Bronchial epithelial cell (primary cell): ENCODE measurements around the gene ALDH4A1. TPM values are rescaled to one million over a fixed set of nuclear protein-coding genes. Genes with fewer than 3 reads are reported as not detected.
A peak's percentile ranks its signal among the peaks of the same experiment; 100 is the strongest.
"Not testable (repeated sequence)": the region's sequence is repeated elsewhere in the genome, so short reads cannot be mapped to it uniquely, and the experiment has no call there.

Experiments used
- DNase-seq: peaks from one replicate; pipeline ENCODE4 v3.0.0-alpha.2; 2010; ENCODE audit warnings: low read depth
- FAIRE-seq: peaks from 2 replicates; lab custom pipeline; 2011; peaks lifted over from hg19 to GRCh38; lab: Jason Lieb, UNC
- H3K27me3 ChIP-seq: 2 replicates; pipeline ENCODE4 v1.5.1; 2011; ENCODE audit warnings: low read length; ENCODE audit not compliant: control insufficient read depth, insufficient read depth
- H3K36me3 ChIP-seq: 2 replicates; pipeline ENCODE4 v1.5.1; 2011; ENCODE audit warnings: low read length; ENCODE audit not compliant: control insufficient read depth, insufficient read depth
- H3K4me3 ChIP-seq: 2 replicates; pipeline ENCODE4 v1.5.1; 2011; ENCODE audit warnings: mild to moderate bottlenecking, low read depth, low read length, control low read depth
- CTCF ChIP-seq: IDR thresholded peaks from 2 replicates; pipeline ENCODE4 v1.5.1; 2011; ENCODE audit warnings: mild to moderate bottlenecking, moderate library complexity, low read length, control low read depth, inconsistent platforms; ENCODE audit not compliant: insufficient read depth, severe bottlenecking
- total RNA-seq: library from RNA; depleted of rRNA; stranded (reverse); fragments of >200 nt; gene quantifications from 2 replicates; pipeline ENCODE4 v1.2.1, GENCODE V29; 2014

The ALDH4A1 gene
- total RNA-seq, 1 donor from 2014 or later: 15.8 TPM

DNA sequence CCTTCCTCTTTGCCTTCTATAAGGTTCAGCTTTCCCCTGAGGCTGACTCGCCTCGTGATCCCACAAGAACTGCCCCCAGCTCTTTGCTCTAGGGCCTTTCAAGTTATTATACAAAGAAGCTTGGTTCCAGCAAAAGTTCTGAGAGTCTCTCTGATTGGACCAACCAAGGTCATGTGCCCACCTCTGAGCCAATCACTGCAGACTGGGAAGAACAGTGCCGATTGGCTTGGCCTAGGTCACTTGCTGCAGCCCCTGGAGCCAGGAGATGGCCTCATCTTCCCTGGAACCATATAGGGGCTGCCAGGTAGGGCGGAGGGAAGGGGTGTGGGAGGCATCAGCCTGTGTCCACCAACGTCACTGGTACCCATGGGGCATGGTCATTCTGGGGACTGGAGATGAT is 65.7 kb downstream of the ALDH4A1 start:
- FAIRE-seq: no peak
- Histone ChIP-seq H3K27me3 (peaks cover 2% of the 10 kb centered on the region), H3K36me3 (no peaks in the 10 kb centered on the region)

GRCh38 chr1:18832319-18832718 is 70.0 kb downstream of the ALDH4A1 start:
- not testable (repeated sequence) for H3K4me3 ChIP-seq, FAIRE-seq, H3K27me3 ChIP-seq, H3K36me3 ChIP-seq, DNase-seq

More for the DNA sequence above, 65.7 kb downstream of the ALDH4A1 start:
- H3K4me3 ChIP-seq: no peak overlapping the region
- no peak for TF ChIP-seq CTCF
- no peak for DNase-seq

DNA sequence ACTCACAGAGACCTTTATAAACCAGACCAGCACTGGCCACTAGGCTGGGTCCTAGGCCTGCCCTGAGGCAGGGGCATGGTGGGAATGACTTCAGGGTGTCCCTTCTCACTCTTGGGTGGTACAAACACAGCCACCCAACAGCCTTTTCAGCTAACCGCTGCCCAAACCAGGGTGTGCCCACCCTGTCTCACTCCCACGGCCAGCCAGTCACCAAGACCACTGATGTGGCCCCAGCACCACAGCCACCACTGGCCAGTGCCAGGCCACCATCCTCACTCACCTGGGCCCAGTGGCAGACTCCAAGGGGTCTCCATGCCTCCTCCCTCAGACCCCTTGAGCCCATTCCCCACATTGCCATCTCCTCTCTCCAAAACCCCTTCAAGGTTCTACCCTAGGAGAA is 70.7 kb downstream of the ALDH4A1 start:
- TF ChIP-seq CTCF: no peak
- H3K4me3 ChIP-seq: no peak overlapping the region
- FAIRE-seq: no peak
- H3K36me3 ChIP-seq: no peaks in the 10 kb centered on the region
- H3K27me3 ChIP-seq: peaks cover 2% of the 10 kb centered on the region
- no peak for DNase-seq

GRCh38 chr1:18830596-18830995 is 71.8 kb downstream of the ALDH4A1 start:
- no peak for FAIRE-seq
- no peak for TF ChIP-seq CTCF
- no peak for DNase-seq
- H3K27me3 ChIP-seq: peaks cover 2% of the 10 kb centered on the region
- H3K4me3 ChIP-seq: no peak overlapping the region
- H3K36me3 ChIP-seq: no peaks in the 10 kb centered on the region

DNA sequence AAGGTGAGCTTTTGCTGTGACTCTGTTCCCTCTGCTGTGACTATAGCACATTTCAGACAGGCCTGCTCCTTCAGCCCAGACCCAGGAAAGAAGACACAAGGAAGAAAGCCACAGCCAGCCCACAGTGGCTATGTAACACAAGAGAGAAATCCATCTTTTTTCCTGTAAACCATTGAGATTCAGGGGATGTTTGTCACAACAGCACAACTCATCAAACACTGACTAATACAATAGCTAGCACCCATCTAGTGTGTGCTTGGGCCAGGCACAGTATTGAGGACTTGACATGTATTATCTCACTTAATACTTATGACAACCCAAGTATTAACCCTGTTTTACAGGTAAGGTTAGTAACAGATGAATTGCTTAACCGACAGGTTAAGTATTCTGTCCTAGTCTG is 72.7 kb downstream of the ALDH4A1 start:
- Histone ChIP-seq H3K4me3 (no peak overlapping the region), H3K36me3 (no peaks in the 10 kb centered on the region), H3K27me3 (peaks cover 2% of the 10 kb centered on the region)
- DNase-seq (no peak), FAIRE-seq (peak; percentile 40)
- TF ChIP-seq CTCF: no peak

DNA sequence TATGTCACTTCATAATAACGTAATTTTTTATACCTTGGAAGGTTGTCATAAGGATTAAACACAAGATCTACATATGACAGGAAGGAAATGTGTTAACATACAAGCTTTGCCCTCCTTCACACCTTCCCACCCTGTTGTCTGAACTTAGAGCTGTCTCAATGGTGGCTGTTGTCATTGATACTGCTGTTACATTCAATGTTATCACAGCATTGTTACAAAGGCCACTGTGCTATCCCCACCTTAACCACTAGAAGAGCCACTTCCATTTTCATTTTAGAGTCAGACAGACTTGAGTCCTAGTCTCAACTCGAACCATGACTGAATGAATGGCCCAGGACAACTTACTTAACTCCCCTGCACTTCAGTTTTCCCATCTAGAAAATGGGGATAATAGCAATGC is 74.1 kb downstream of the ALDH4A1 start:
- H3K36me3 ChIP-seq: no peaks in the 10 kb centered on the region
- FAIRE-seq: no peak
- no peak overlapping the region for H3K4me3 ChIP-seq
- no peak for DNase-seq
- H3K27me3 ChIP-seq: peaks cover 1% of the 10 kb centered on the region
- TF ChIP-seq CTCF: no peak
